HepG2 (cell line): ENCODE measurements around the gene CD7. TPM values are rescaled to one million over a fixed set of nuclear protein-coding genes. Genes with fewer than 3 reads are reported as not detected.

ENCODE experiments used
- ASH2L ChIP-seq: fragments of 300-600, 200-600 bp; sonication (generic); IDR thresholded peaks from 2 replicates; pipeline ENCODE4 v1.7.0; 2017; ENCODE audit warnings: low read depth, mild to moderate bottlenecking, moderate library complexity, mixed read lengths, low read length; ENCODE audit not compliant: insufficient read length
- ATM ChIP-seq: fragments of 450-650 bp; IDR thresholded peaks from 2 replicates; pipeline ENCODE4 v1.7.1; 2017; ENCODE audit warnings: mild to moderate bottlenecking, borderline replicate concordance
- FOXC1 ChIP-seq: sonication (generic); formaldehyde crosslinking; IDR thresholded peaks from 2 replicates; pipeline ENCODE4 v1.8.0; 2022; ENCODE audit warnings: mild to moderate bottlenecking, missing genetic modification reagents, borderline replicate concordance
- FOXJ3 ChIP-seq: sonication (generic); formaldehyde crosslinking; IDR thresholded peaks from 2 replicates; pipeline ENCODE4 v1.4.0; 2020; ENCODE audit warnings: missing genetic modification reagents, mild to moderate bottlenecking, borderline replicate concordance
- HMG20A ChIP-seq: IDR thresholded peaks from 2 replicates; pipeline ENCODE4 v1.6.1; 2016; ENCODE audit warnings: borderline replicate concordance
- IRX3 ChIP-seq: sonication (generic); formaldehyde crosslinking; IDR thresholded peaks from 2 replicates; pipeline ENCODE4 v1.8.1; 2023; ENCODE audit warnings: mild to moderate bottlenecking, low read depth, missing genetic modification reagents, borderline replicate concordance
- NFE2 ChIP-seq: sonication (generic); formaldehyde crosslinking; IDR thresholded peaks from 2 replicates; pipeline ENCODE4 v1.4.0; 2020; ENCODE audit warnings: missing genetic modification reagents
- POLR2G ChIP-seq: fragments of 200-400 bp; formaldehyde crosslinking; IDR thresholded peaks from 2 replicates; pipeline ENCODE4 v1.6.1; 2018; ENCODE audit warnings: mild to moderate bottlenecking, low read depth, low read length, moderate library complexity
- PRPF4 ChIP-seq: fragments of 200-400 bp; formaldehyde crosslinking; IDR thresholded peaks from 2 replicates; pipeline ENCODE4 v1.6.1; 2016; ENCODE audit warnings: low read length, low read depth; ENCODE audit not compliant: poor library complexity, severe bottlenecking
- RBM22 ChIP-seq: fragments of 200-400 bp; formaldehyde crosslinking; optimal IDR thresholded peaks from 2 replicates; pipeline ENCODE3; 2017; ENCODE audit warnings: mild to moderate bottlenecking, low read length, moderate library complexity
- SP5 ChIP-seq: IDR thresholded peaks from 2 replicates; pipeline ENCODE4 v1.6.1; 2016; ENCODE audit warnings: low read depth, borderline replicate concordance
- TBP ChIP-seq: sonication (generic); formaldehyde crosslinking; IDR thresholded peaks from 2 replicates; pipeline ENCODE4 v1.5.0; 2020; ENCODE audit warnings: missing genetic modification reagents
- ZBTB38 ChIP-seq: sonication (generic); formaldehyde crosslinking; IDR thresholded peaks from 2 replicates; pipeline ENCODE4 v1.5.1; 2020; ENCODE audit warnings: mild to moderate bottlenecking, missing genetic modification reagents
- ZKSCAN5 ChIP-seq: sonication (generic); formaldehyde crosslinking; IDR thresholded peaks from 2 replicates; pipeline ENCODE4 v1.5.1; 2020; ENCODE audit warnings: mild to moderate bottlenecking, missing genetic modification reagents
- ZNF572 ChIP-seq: sonication (generic); formaldehyde crosslinking; IDR thresholded peaks from 2 replicates; pipeline ENCODE4 v1.5.1; 2020; ENCODE audit warnings: mild to moderate bottlenecking, missing genetic modification reagents
- ZSCAN31 ChIP-seq: sonication (generic); formaldehyde crosslinking; IDR thresholded peaks from 2 replicates; pipeline ENCODE4 v1.5.0; 2020; ENCODE audit warnings: low read depth, mild to moderate bottlenecking, missing genetic modification reagents
- polyA plus RNA-seq, 8 experiments: library from polyadenylated mRNA; depleted of rRNA in 3 of 8; stranded (reverse) in 7 of 8; unstranded in 1 of 8; fragments of >200 nt; fragmentation: Illumina TruSeq in 4 of 8; extraction: Trizol in 4 of 8; gene quantifications; 2 replicates each; pipeline versions ENCODE4 v1.2.1 to v1.2.3, GENCODE V29; 2011 to 2016; ENCODE audit warnings: low read depth in 4 of 8, missing spikeins in 1 of 8, mixed read lengths in 1 of 8; ENCODE audit not compliant: insufficient read depth in 1 of 8
- total RNA-seq, 5 experiments: library from RNA; depleted of rRNA; stranded (reverse); fragments of >200 nt; fragmentation: Illumina TruSeq; extraction: Trizol; gene quantifications; 2 replicates each; pipeline ENCODE4 v1.2.3, GENCODE V29; 2016; ENCODE audit warnings: low read depth in 1 of 5
- TF ChIP-seq, protein P1 (sequence below): sonication (generic); formaldehyde crosslinking; IDR thresholded peaks from 2 replicates; pipeline ENCODE4 v1.4.0; 2020; ENCODE audit warnings: mild to moderate bottlenecking, missing genetic modification reagents, borderline replicate concordance
- TF ChIP-seq, protein P2 (sequence below): IDR thresholded peaks from 2 replicates; pipeline ENCODE4 v1.6.1; 2016; ENCODE audit warnings: control low read depth
- TF ChIP-seq, protein P3 (sequence below): sonication (generic); formaldehyde crosslinking; IDR thresholded peaks from 2 replicates; pipeline ENCODE4 v1.5.0; 2020; ENCODE audit warnings: mild to moderate bottlenecking, missing genetic modification reagents, borderline replicate concordance

CD7 gene
- total and polyA plus RNA-seq, 2 of the 13 experiments (the other 11 are each of a cell fraction or from before 2014, with no cell fraction given), result 67.6 to 76.4 TPM

DNA sequence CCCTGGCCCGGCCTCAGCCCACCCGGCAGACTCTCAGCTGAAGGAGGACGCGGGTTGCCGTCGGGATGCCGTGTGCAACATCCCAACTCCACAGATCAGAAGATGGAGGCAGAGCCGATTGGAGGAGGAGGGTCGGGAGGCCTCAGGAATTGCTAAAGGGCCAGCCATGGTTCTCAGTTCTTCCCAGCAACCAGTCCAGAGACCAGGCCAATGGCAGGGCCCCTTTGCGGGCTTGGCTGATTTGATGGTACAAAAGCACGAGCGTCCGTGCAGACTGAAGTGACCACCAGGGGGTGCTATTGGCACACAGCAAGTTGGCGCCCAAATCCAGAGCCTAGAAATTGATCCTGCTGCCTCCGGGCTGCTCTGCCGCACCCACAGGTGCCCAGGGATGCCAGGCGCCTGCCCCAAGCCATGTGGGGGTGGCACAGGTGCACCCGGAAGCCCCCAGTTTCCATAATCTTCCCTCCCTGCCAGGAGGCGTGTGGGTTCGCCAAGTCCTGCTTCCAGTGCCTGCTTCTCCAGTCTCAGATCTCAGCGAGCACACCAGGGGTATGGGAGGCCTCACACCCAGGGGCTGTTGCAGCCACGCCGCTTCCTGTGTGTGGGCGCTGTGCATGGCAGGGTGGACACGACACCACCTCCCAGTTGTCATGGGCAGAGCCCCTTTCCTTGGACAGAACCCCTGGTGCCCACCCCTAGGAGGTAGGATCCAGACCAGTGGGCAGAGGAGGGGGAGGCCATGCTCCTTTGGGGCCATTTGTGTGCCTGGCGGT, 34.5 kb upstream of the CD7 start (continued):
- no peak for TF ChIP-seq ZKSCAN5 (CRISPR knock-in tag)
- TF ChIP-seq PRPF4, result no peak
- no peak for TF ChIP-seq ZSCAN31 (CRISPR knock-in tag)
- no peak for TF ChIP-seq RBM22
- TF ChIP-seq FOXC1 (CRISPR knock-in tag), result peak; percentile 80
- peak; percentile 85; the same call in 1 of the 2 replicates for TF ChIP-seq ZBTB38 (CRISPR knock-in tag)
- no peak; the same call in 1 of the 2 replicates for TF ChIP-seq HMG20A
- no peak for TF ChIP-seq ASH2L
- TF ChIP-seq FOXJ3 (CRISPR knock-in tag), result no peak
- TF ChIP-seq, protein P1, sequence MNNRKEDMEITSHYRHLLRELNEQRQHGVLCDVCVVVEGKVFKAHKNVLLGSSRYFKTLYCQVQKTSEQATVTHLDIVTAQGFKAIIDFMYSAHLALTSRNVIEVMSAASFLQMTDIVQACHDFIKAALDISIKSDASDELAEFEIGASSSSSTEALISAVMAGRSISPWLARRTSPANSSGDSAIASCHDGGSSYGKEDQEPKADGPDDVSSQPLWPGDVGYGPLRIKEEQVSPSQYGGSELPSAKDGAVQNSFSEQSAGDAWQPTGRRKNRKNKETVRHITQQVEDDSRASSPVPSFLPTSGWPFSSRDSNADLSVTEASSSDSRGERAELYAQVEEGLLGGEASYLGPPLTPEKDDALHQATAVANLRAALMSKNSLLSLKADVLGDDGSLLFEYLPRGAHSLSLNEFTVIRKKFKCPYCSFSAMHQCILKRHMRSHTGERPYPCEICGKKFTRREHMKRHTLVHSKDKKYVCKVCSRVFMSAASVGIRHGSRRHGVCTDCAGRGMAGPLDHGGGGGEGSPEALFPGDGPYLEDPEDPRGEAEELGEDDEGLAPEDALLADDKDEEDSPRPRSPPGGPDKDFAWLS (CRISPR knock-in tag), result 0 out of 2 replicates have a peak, but pooled peaks have one; percentile 63
- TF ChIP-seq ZNF572, result peak; percentile 77; the same call in 1 of the 2 replicates
- TF ChIP-seq POLR2G, result no peak
- no peak for TF ChIP-seq NFE2 (CRISPR knock-in tag)
- TF ChIP-seq TBP, result no peak
- 0 out of 2 replicates have a peak, but pooled peaks have one; percentile 10 for TF ChIP-seq SP5 (CRISPR knock-in tag)
- no peak for TF ChIP-seq ATM
- TF ChIP-seq, protein P2, sequence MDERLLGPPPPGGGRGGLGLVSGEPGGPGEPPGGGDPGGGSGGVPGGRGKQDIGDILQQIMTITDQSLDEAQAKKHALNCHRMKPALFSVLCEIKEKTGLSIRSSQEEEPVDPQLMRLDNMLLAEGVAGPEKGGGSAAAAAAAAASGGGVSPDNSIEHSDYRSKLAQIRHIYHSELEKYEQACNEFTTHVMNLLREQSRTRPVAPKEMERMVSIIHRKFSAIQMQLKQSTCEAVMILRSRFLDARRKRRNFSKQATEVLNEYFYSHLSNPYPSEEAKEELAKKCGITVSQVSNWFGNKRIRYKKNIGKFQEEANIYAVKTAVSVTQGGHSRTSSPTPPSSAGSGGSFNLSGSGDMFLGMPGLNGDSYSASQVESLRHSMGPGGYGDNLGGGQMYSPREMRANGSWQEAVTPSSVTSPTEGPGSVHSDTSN, result no peak
- TF ChIP-seq, protein P3, sequence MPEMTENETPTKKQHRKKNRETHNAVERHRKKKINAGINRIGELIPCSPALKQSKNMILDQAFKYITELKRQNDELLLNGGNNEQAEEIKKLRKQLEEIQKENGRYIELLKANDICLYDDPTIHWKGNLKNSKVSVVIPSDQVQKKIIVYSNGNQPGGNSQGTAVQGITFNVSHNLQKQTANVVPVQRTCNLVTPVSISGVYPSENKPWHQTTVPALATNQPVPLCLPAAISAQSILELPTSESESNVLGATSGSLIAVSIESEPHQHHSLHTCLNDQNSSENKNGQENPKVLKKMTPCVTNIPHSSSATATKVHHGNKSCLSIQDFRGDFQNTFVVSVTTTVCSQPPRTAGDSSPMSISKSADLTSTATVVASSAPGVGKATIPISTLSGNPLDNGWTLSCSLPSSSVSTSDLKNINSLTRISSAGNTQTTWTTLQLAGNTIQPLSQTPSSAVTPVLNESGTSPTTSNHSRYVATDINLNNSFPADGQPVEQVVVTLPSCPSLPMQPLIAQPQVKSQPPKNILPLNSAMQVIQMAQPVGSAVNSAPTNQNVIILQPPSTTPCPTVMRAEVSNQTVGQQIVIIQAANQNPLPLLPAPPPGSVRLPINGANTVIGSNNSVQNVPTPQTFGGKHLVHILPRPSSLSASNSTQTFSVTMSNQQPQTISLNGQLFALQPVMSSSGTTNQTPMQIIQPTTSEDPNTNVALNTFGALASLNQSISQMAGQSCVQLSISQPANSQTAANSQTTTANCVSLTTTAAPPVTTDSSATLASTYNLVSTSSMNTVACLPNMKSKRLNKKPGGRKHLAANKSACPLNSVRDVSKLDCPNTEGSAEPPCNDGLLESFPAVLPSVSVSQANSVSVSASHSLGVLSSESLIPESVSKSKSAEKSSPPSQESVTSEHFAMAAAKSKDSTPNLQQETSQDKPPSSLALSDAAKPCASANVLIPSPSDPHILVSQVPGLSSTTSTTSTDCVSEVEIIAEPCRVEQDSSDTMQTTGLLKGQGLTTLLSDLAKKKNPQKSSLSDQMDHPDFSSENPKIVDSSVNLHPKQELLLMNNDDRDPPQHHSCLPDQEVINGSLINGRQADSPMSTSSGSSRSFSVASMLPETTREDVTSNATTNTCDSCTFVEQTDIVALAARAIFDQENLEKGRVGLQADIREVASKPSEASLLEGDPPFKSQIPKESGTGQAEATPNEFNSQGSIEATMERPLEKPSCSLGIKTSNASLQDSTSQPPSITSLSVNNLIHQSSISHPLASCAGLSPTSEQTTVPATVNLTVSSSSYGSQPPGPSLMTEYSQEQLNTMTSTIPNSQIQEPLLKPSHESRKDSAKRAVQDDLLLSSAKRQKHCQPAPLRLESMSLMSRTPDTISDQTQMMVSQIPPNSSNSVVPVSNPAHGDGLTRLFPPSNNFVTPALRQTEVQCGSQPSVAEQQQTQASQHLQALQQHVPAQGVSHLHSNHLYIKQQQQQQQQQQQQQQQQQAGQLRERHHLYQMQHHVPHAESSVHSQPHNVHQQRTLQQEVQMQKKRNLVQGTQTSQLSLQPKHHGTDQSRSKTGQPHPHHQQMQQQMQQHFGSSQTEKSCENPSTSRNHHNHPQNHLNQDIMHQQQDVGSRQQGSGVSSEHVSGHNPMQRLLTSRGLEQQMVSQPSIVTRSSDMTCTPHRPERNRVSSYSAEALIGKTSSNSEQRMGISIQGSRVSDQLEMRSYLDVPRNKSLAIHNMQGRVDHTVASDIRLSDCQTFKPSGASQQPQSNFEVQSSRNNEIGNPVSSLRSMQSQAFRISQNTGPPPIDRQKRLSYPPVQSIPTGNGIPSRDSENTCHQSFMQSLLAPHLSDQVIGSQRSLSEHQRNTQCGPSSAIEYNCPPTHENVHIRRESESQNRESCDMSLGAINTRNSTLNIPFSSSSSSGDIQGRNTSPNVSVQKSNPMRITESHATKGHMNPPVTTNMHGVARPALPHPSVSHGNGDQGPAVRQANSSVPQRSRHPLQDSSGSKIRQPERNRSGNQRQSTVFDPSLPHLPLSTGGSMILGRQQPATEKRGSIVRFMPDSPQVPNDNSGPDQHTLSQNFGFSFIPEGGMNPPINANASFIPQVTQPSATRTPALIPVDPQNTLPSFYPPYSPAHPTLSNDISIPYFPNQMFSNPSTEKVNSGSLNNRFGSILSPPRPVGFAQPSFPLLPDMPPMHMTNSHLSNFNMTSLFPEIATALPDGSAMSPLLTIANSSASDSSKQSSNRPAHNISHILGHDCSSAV, result no peak
- TF ChIP-seq IRX3 (CRISPR knock-in tag), result no peak
